IPS-11a (cell line): ENCODE data around the gene STX8.
"Not testable (repeated sequence)": the region's sequence is repeated elsewhere in the genome, so short reads cannot be mapped to it uniquely, and the experiment has no call there.

ENCODE experiments used
- H3K4me3 ChIP-seq: one replicate; pipeline ENCODE4 v1.5.1; 2013; ENCODE audit warnings: low read depth, low read length, control low read depth

The STX8 gene

GRCh38 chr17:9271989-9272388, 303.6 kb downstream of the STX8 start:
- no peak overlapping the region for H3K4me3 ChIP-seq

- H3K4me3 ChIP-seq = no peak overlapping the region
Observed at GRCh38 chr17:9270921-9271320, 304.7 kb downstream of the STX8 start.

- no peak overlapping the region for H3K4me3 ChIP-seq
Observed at GRCh38 chr17:9269350-9270035, 306.1 kb downstream of the STX8 start.

- H3K4me3 ChIP-seq = no peak overlapping the region
Observed at GRCh38 chr17:9268546-9268945, 307.1 kb downstream of the STX8 start.

GRCh38 chr17:9266697-9267117, 308.9 kb downstream of the STX8 start:
- H3K4me3 ChIP-seq = no peak overlapping the region

GRCh38 chr17:9266031-9266680, 309.5 kb downstream of the STX8 start:
- no peak overlapping the region for H3K4me3 ChIP-seq

- H3K4me3 ChIP-seq = no peak overlapping the region
Observed at GRCh38 chr17:9261081-9262012, 314.3 kb downstream of the STX8 start.

GRCh38 chr17:9259419-9259818, 316.2 kb downstream of the STX8 start:
- H3K4me3 ChIP-seq = no peak overlapping the region

- no peak overlapping the region for H3K4me3 ChIP-seq
Observed at GRCh38 chr17:9258115-9259015, 317.3 kb downstream of the STX8 start.

GRCh38 chr17:9257630-9257965, 318.0 kb downstream of the STX8 start:
- H3K4me3 ChIP-seq = not testable (repeated sequence)

- H3K4me3 ChIP-seq = no peak overlapping the region
Observed at GRCh38 chr17:9256751-9257629, 318.6 kb downstream of the STX8 start.

- H3K4me3 ChIP-seq = no peak overlapping the region
Observed at GRCh38 chr17:9256361-9256750, 319.3 kb downstream of the STX8 start.

GRCh38 chr17:9255833-9256232, 319.8 kb downstream of the STX8 start:
- H3K4me3 ChIP-seq = no peak overlapping the region

- H3K4me3 ChIP-seq = no peak overlapping the region
Observed at GRCh38 chr17:9254841-9255240, 320.8 kb downstream of the STX8 start.

- no peak overlapping the region for H3K4me3 ChIP-seq
Observed at GRCh38 chr17:9253308-9253707, 322.3 kb downstream of the STX8 start.

GRCh38 chr17:9251273-9251672, 324.3 kb downstream of the STX8 start:
- no peak overlapping the region for H3K4me3 ChIP-seq

GRCh38 chr17:9249245-9249953, 326.2 kb downstream of the STX8 start:
- no peak overlapping the region for H3K4me3 ChIP-seq

GRCh38 chr17:9247401-9247938, 328.1 kb downstream of the STX8 start:
- H3K4me3 ChIP-seq = no peak overlapping the region
